HEK293 (cell line): ENCODE results near the gene PET117.

Source experiments
- CTCF ChIP-seq: fragments of 450-650 bp; formaldehyde crosslinking; IDR thresholded peaks from 2 replicates; pipeline ENCODE4 v1.5.1; 2016; ENCODE audit warnings: missing biosample characterization, missing genetic modification characterization
- PRDM4 ChIP-seq: fragments of 450-650 bp; formaldehyde crosslinking; IDR thresholded peaks from 2 replicates; pipeline ENCODE4 v1.5.1; 2017; ENCODE audit warnings: missing biosample characterization, missing genetic modification characterization
- ZBTB1 ChIP-seq: fragments of 450-650 bp; formaldehyde crosslinking; IDR thresholded peaks from 2 replicates; pipeline ENCODE4 v1.5.1; 2016; ENCODE audit warnings: missing biosample characterization, missing genetic modification characterization
- ZFP69B ChIP-seq: fragments of 450-650 bp; formaldehyde crosslinking; IDR thresholded peaks from 2 replicates; pipeline ENCODE4 v1.5.1; 2016; ENCODE audit warnings: missing biosample characterization, missing genetic modification characterization
- ZNF302 ChIP-seq: fragments of 450-650 bp; formaldehyde crosslinking; IDR thresholded peaks from 2 replicates; pipeline ENCODE4 v1.5.1; 2016; ENCODE audit warnings: missing biosample characterization, missing genetic modification characterization, low read depth
- ZNF658 ChIP-seq: fragments of 450-650 bp; formaldehyde crosslinking; IDR thresholded peaks from 2 replicates; pipeline ENCODE4; 2016; ENCODE audit warnings: missing biosample characterization, missing genetic modification characterization
- ZNF830 ChIP-seq: fragments of 450-650 bp; IDR thresholded peaks from 2 replicates; pipeline ENCODE4 v1.5.0; 2018; ENCODE audit warnings: missing biosample characterization, missing genetic modification characterization, low read depth, mild to moderate bottlenecking, moderate library complexity

- no peak for TF ChIP-seq CTCF
- no peak for TF ChIP-seq ZFP69B (tag by site-specific recombination)
- TF ChIP-seq PRDM4, result no peak
- no peak for TF ChIP-seq ZNF658
- no peak for TF ChIP-seq ZNF302
- TF ChIP-seq ZNF830 (tag by site-specific recombination), result no peak
- TF ChIP-seq ZBTB1 (tag by site-specific recombination), result no peak
These were observed 3.7 kb upstream of the PET117 start for GRCh38 chr20:18133962-18134361.
